ENCODE results near the gene CCER1.

- TF ChIP-seq POLR2A (IDR thresholded peaks at IDR 0.05) (no peak), CTCF (IDR thresholded peaks at IDR 0.05 in 8 of 11, conservative IDR thresholded peaks at IDR 0.05 in 3 of 11) (no peak)
Observed at GRCh38 chr12:90908465-90908864, 46.5 kb downstream of the CCER1 start.

All from spleen (tissue), 7 donors.